Measurements from ENCODE around the gene PPIL6.

The PPIL6 gene

DNA sequence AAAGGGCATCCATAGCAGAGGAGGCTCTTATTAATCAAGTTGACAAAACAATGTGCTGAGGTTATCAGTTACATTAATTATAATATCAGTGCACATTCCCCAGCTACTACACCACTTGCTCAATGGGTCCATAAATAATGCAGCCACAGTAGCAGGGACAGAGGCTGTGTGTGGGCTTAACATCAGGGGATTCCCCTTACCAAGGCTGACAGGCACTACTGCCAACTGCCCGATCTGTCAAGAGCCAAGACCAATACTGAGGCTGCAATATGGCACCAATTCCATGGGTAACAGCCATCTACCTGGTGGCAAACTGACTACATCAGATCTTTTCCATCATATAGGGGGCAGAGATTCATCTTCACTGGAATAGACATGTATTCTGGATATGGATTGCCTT is 80.1 kb downstream of the PPIL6 start:
- Histone ChIP-seq H2BK12ac (ENCODE audit: low read length) (no peak overlapping the region), H3K79me1 (ENCODE audit: low read length) (no peaks in the 10 kb centered on the region), H3K14ac (ENCODE audit: low read length) (no peak overlapping the region), H4K91ac (ENCODE audit: low read depth, low read length) (no peak overlapping the region), H3K27ac (ENCODE audit: low read depth, low read length) (no peak overlapping the region), H3K9me3 (ENCODE audit: insufficient read depth, low read depth, low read length) (peaks cover 2% of the 10 kb centered on the region), H2BK120ac (ENCODE audit: insufficient read depth, low read length, poor library complexity) (no peak overlapping the region), H3K36me3 (ENCODE audit: control insufficient read depth in 1 of 2, insufficient read depth in 2 of 2, low read length in 2 of 2) (peaks cover 18 to 26% of the 10 kb centered on the region in 2 experiments), H3K23ac (ENCODE audit: low read length) (no peak overlapping the region), H3K4me1 (ENCODE audit: control insufficient read depth in 1 of 2, insufficient read depth in 2 of 2, low read length in 2 of 2) (no peaks in the 10 kb centered on the region), H3K27me3 (ENCODE audit: insufficient read depth, low read length) (no peaks in the 10 kb centered on the region), H2BK5ac (ENCODE audit: low read depth, low read length, poor library complexity) (no peak overlapping the region), H2AK5ac (ENCODE audit: low read length) (no peak overlapping the region), H4K12ac (ENCODE audit: low read depth, low read length) (no peak overlapping the region), H3K79me2 (ENCODE audit: control insufficient read depth, insufficient read depth, low read length, poor library complexity) (no peaks in the 10 kb centered on the region), H2AFZ (ENCODE audit: insufficient read depth, low read length, poor library complexity) (no peak overlapping the region), H4K8ac (ENCODE audit: low read depth, low read length) (no peak overlapping the region), H3K4ac (ENCODE audit: low read depth, low read length) (no peak overlapping the region), H3K18ac (ENCODE audit: low read length) (no peak overlapping the region), H3K4me2 (ENCODE audit: low read length) (no peak overlapping the region), H3K4me3 (ENCODE audit: low read depth, low read length) (no peak overlapping the region), H3K9ac (ENCODE audit: low read length) (no peak overlapping the region)
- WGBS (ENCODE audit: extremely low coverage, insufficient coverage, insufficient read length) = no CpG with 5 or more reads among the region's 1 CpG
- DNase-seq = no peak

DNA sequence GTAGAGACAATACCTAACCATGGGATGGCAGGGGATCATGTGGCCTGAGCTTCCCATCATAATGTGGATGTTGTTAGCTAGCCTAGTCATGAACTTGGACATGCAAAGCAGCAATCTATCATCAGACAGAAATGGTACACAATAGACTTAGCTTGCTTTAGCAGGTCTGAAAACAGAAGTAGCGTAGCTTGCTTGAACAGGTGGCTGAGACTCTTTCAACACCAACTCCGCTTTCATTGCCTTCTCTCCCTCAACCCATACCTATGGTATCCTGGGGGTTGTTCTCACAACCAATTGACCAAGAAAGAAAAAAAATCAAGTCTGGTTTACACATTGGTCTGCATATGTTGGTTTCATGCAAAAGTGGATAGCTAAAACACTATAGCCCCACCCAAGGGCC is 81.2 kb downstream of the PPIL6 start:
- Histone ChIP-seq H4K8ac (ENCODE audit: low read depth, low read length) (no peak overlapping the region), H3K4me1 (ENCODE audit: control insufficient read depth in 1 of 2, insufficient read depth in 2 of 2, low read length in 2 of 2) (no peaks in the 10 kb centered on the region), H3K36me3 (ENCODE audit: control insufficient read depth in 1 of 2, insufficient read depth in 2 of 2, low read length in 2 of 2) (peaks cover 18 to 26% of the 10 kb centered on the region in 2 experiments), H3K79me1 (ENCODE audit: low read length) (no peaks in the 10 kb centered on the region), H3K9ac (ENCODE audit: low read length) (no peak overlapping the region), H2AK5ac (ENCODE audit: low read length) (no peak overlapping the region), H3K4me3 (ENCODE audit: low read depth, low read length) (no peak overlapping the region), H4K91ac (ENCODE audit: low read depth, low read length) (no peak overlapping the region), H3K23ac (ENCODE audit: low read length) (no peak overlapping the region), H3K79me2 (ENCODE audit: control insufficient read depth, insufficient read depth, low read length, poor library complexity) (no peaks in the 10 kb centered on the region), H2AFZ (ENCODE audit: insufficient read depth, low read length, poor library complexity) (no peak overlapping the region), H3K27me3 (ENCODE audit: insufficient read depth, low read length) (no peaks in the 10 kb centered on the region), H2BK120ac (ENCODE audit: insufficient read depth, low read length, poor library complexity) (no peak overlapping the region), H3K4ac (ENCODE audit: low read depth, low read length) (no peak overlapping the region), H3K14ac (ENCODE audit: low read length) (no peak overlapping the region), H2BK5ac (ENCODE audit: low read depth, low read length, poor library complexity) (no peak overlapping the region), H3K9me3 (ENCODE audit: insufficient read depth, low read depth, low read length) (peaks cover 2% of the 10 kb centered on the region), H2BK12ac (ENCODE audit: low read length) (no peak overlapping the region), H3K27ac (ENCODE audit: low read depth, low read length) (no peak overlapping the region), H3K4me2 (ENCODE audit: low read length) (no peak overlapping the region), H4K12ac (ENCODE audit: low read depth, low read length) (no peak overlapping the region), H3K18ac (ENCODE audit: low read length) (no peak overlapping the region)
- no peak for DNase-seq
- no CpG with 5 or more reads among the region's 2 CpGs for WGBS (ENCODE audit: extremely low coverage, insufficient coverage, insufficient read length)

DNA sequence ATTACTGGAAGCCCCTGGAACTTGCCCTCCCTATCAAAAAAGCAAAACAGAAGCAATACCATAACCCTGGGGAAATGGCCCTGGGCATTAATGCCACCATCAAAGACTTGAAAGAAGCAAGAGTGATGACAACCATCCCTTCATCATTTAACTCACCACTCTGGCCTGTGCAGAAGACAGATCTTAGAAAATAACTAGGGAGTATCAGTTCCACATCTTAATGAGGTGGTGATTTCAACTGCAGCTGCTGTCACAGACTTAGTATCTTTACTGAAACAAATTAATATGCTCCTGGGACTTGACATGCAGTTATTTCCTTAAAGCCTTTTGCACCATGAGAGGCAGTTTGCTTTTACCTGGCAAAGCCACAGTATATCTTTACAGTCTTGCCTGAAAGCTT is 82.2 kb downstream of the PPIL6 start:
- no peak overlapping the region for H3K27ac ChIP-seq (ENCODE audit: low read depth, low read length)
- DNase-seq = no peak
- H3K27me3 ChIP-seq (ENCODE audit: insufficient read depth, low read length) = no peaks in the 10 kb centered on the region
- no peaks in the 10 kb centered on the region for H3K79me2 ChIP-seq (ENCODE audit: control insufficient read depth, insufficient read depth, low read length, poor library complexity)
- H3K18ac ChIP-seq (ENCODE audit: low read length) = no peak overlapping the region
- no peak overlapping the region for H4K91ac ChIP-seq (ENCODE audit: low read depth, low read length)
- H2BK5ac ChIP-seq (ENCODE audit: low read depth, low read length, poor library complexity) = no peak overlapping the region
- no peak overlapping the region for H3K4me2 ChIP-seq (ENCODE audit: low read length)
- peaks cover 2% of the 10 kb centered on the region for H3K9me3 ChIP-seq (ENCODE audit: insufficient read depth, low read depth, low read length)
- no peak overlapping the region for H3K9ac ChIP-seq (ENCODE audit: low read length)
- H3K14ac ChIP-seq (ENCODE audit: low read length) = no peak overlapping the region
- H2AFZ ChIP-seq (ENCODE audit: insufficient read depth, low read length, poor library complexity) = no peak overlapping the region
- no peak overlapping the region for H2AK5ac ChIP-seq (ENCODE audit: low read length)
- H4K8ac ChIP-seq (ENCODE audit: low read depth, low read length) = no peak overlapping the region
- H3K4me1 ChIP-seq (ENCODE audit: control insufficient read depth in 1 of 2, insufficient read depth in 2 of 2, low read length in 2 of 2) = no peaks in the 10 kb centered on the region
- H4K12ac ChIP-seq (ENCODE audit: low read depth, low read length) = no peak overlapping the region
- no peak overlapping the region for H2BK12ac ChIP-seq (ENCODE audit: low read length)
- no peak overlapping the region for H2BK120ac ChIP-seq (ENCODE audit: insufficient read depth, low read length, poor library complexity)
- H3K4ac ChIP-seq (ENCODE audit: low read depth, low read length) = no peak overlapping the region
- H3K36me3 ChIP-seq (ENCODE audit: control insufficient read depth in 1 of 2, insufficient read depth in 2 of 2, low read length in 2 of 2) = peaks cover 14 to 25% of the 10 kb centered on the region in 2 experiments
- no peaks in the 10 kb centered on the region for H3K79me1 ChIP-seq (ENCODE audit: low read length)
- H3K4me3 ChIP-seq (ENCODE audit: low read depth, low read length) = no peak overlapping the region
- H3K23ac ChIP-seq (ENCODE audit: low read length) = no peak overlapping the region

DNA sequence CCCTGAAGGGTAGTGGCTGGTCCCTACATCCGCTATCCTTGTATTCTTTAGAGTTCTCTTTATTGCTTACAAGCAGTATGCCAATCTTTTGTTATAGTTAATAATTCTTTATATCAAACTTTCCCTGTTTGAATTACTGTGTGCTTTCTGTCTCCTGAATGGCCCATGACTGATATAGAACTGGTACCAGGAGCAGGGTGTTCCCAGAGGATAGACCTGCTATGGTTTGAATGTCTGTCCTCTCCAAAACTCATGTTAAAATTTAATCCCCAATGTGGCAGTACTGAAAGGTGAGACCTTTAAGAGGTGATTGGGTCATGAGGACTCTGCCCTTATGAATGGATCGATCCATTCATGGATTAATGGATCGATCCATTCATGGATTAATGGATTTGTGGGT is 84.2 kb downstream of the PPIL6 start:
- no peak overlapping the region for H2BK12ac ChIP-seq (ENCODE audit: low read length)
- H3K4me3 ChIP-seq (ENCODE audit: low read depth, low read length) = no peak overlapping the region
- H3K18ac ChIP-seq (ENCODE audit: low read length) = no peak overlapping the region
- no peaks in the 10 kb centered on the region for H3K27me3 ChIP-seq (ENCODE audit: insufficient read depth, low read length)
- H3K79me1 ChIP-seq (ENCODE audit: low read length) = no peaks in the 10 kb centered on the region
- no peak overlapping the region for H2BK120ac ChIP-seq (ENCODE audit: insufficient read depth, low read length, poor library complexity)
- no peak overlapping the region for H3K14ac ChIP-seq (ENCODE audit: low read length)
- H3K27ac ChIP-seq (ENCODE audit: low read depth, low read length) = no peak overlapping the region
- no peak overlapping the region for H4K12ac ChIP-seq (ENCODE audit: low read depth, low read length)
- H3K9ac ChIP-seq (ENCODE audit: low read length) = no peak overlapping the region
- DNase-seq = no peak
- no peaks in the 10 kb centered on the region for H3K79me2 ChIP-seq (ENCODE audit: control insufficient read depth, insufficient read depth, low read length, poor library complexity)
- no peak overlapping the region for H3K4ac ChIP-seq (ENCODE audit: low read depth, low read length)
- H2AK5ac ChIP-seq (ENCODE audit: low read length) = no peak overlapping the region
- H2BK5ac ChIP-seq (ENCODE audit: low read depth, low read length, poor library complexity) = no peak overlapping the region
- no peak overlapping the region for H3K4me2 ChIP-seq (ENCODE audit: low read length)
- peaks cover 2% of the 10 kb centered on the region for H3K9me3 ChIP-seq (ENCODE audit: insufficient read depth, low read depth, low read length)
- H3K4me1 ChIP-seq (ENCODE audit: control insufficient read depth in 1 of 2, insufficient read depth in 2 of 2, low read length in 2 of 2) = no peaks in the 10 kb centered on the region
- H3K36me3 ChIP-seq (ENCODE audit: control insufficient read depth in 1 of 2, insufficient read depth in 2 of 2, low read length in 2 of 2) = peaks cover 5 to 14% of the 10 kb centered on the region in 2 experiments
- H3K23ac ChIP-seq (ENCODE audit: low read length) = no peak overlapping the region
- H2AFZ ChIP-seq (ENCODE audit: insufficient read depth, low read length, poor library complexity) = no peak overlapping the region
- no CpG with 5 or more reads among the region's 3 CpGs for WGBS (ENCODE audit: extremely low coverage, insufficient coverage, insufficient read length)
- no peak overlapping the region for H4K8ac ChIP-seq (ENCODE audit: low read depth, low read length)
- no peak overlapping the region for H4K91ac ChIP-seq (ENCODE audit: low read depth, low read length)
